ENCODE data around the gene NOTCH3.

Gene NOTCH3

DNA sequence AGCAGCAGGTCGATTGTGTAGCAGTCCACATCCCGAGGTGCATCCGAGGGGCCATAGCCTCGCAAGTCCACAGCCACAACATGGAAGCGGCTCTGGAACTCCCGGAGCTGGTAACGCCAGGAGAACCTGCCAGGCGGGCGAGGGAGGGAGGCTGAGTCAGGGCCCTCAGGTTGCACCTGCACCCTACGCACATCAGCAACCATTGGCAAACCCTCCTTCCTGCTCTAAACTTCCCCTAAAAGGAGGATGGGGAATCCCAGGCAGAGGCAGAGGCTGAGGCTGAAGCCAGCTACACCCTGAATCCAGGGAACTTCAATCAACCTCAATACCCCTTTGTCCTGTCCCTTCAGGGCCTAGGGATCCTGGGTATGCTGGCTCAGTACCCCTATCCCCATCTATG lies 30.5 kb upstream of the NOTCH3 start:
- no peak overlapping the region for H3K4me3 ChIP-seq (ENCODE audit: low read length)

DNA sequence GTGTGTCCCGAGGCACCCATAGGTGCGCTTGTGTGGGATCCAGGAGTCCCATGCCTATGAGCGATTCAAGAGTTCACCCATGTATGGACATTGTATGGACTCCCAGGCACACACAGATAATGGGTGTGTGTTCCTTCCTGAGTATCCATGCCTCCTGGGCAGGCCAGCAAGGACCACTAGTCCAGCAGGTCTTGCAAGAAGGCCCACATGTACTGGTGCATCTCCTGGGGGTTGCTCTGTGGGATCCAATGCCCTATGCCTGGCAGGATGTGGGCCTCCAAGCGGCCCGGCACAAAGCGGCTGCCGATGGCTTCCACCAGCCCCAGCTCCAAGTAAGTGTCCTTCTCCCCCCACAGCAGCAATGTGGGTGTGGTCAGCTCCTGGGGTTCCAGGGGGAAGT lies 26.5 kb upstream of the NOTCH3 start:
- no peak overlapping the region for H4K8ac ChIP-seq (ENCODE audit: low read depth, low read length)
- H3K79me1 ChIP-seq (ENCODE audit: low read length) = peaks cover 2% of the 10 kb centered on the region
- no peak for DNase-seq
- H3K18ac ChIP-seq (ENCODE audit: low read length) = no peak overlapping the region
- no peak overlapping the region for H2BK15ac ChIP-seq (replicated peaks; ENCODE audit: low read depth)
- WGBS (ENCODE audit: extremely low coverage, insufficient coverage, low lambda C conversion rate) = no CpG with 5 or more reads among the region's 7 CpGs
- no peak overlapping the region for H3K27ac ChIP-seq (ENCODE audit: low read depth, low read length)
- no peak overlapping the region for H3K23ac ChIP-seq (ENCODE audit: low read length)
- H3K36me3 ChIP-seq (ENCODE audit: control insufficient read depth, insufficient read depth, low read length) = no peaks in the 10 kb centered on the region
- H3K4me2 ChIP-seq (ENCODE audit: low read length) = no peak overlapping the region
- H3K27me3 ChIP-seq (ENCODE audit: insufficient read depth, low read length, poor library complexity) = no peaks in the 10 kb centered on the region
- H3K4me1 ChIP-seq (ENCODE audit: control insufficient read depth, low read depth, low read length) = no peaks in the 10 kb centered on the region
- no peak overlapping the region for H4K5ac ChIP-seq (ENCODE audit: low read length)
- H3K4me3 ChIP-seq (ENCODE audit: low read length) = no peak overlapping the region
- H3K9ac ChIP-seq (ENCODE audit: low read length) = no peak overlapping the region
- H3K79me2 ChIP-seq (ENCODE audit: control insufficient read depth, insufficient read depth, low read length) = no peaks in the 10 kb centered on the region
- H3K56ac ChIP-seq (ENCODE audit: low read length) = no peak overlapping the region
- no peak overlapping the region for H2BK120ac ChIP-seq (ENCODE audit: low read depth, low read length)
- H3K4ac ChIP-seq (ENCODE audit: low read depth, low read length) = no peak overlapping the region
- H2AK5ac ChIP-seq (ENCODE audit: low read length) = no peak overlapping the region
- H2BK5ac ChIP-seq (ENCODE audit: low read length) = no peak overlapping the region

More for the DNA sequence above, 30.5 kb upstream of the NOTCH3 start:
- H3K36me3 ChIP-seq (ENCODE audit: control insufficient read depth, insufficient read depth, low read length) = no peaks in the 10 kb centered on the region
- peaks cover 2% of the 10 kb centered on the region for H3K79me1 ChIP-seq (ENCODE audit: low read length)
- no peaks in the 10 kb centered on the region for H3K79me2 ChIP-seq (ENCODE audit: control insufficient read depth, insufficient read depth, low read length)
- H3K9ac ChIP-seq (ENCODE audit: low read length) = peak overlapping the region; percentile 77
- no peaks in the 10 kb centered on the region for H3K4me1 ChIP-seq (ENCODE audit: control insufficient read depth, low read depth, low read length)
- no peak for DNase-seq
- H2BK5ac ChIP-seq (ENCODE audit: low read length) = no peak overlapping the region
- no peak overlapping the region for H3K23ac ChIP-seq (ENCODE audit: low read length)
- no peak overlapping the region for H2BK120ac ChIP-seq (ENCODE audit: low read depth, low read length)
- no CpG with 5 or more reads among the region's 10 CpGs for WGBS (ENCODE audit: extremely low coverage, insufficient coverage, low lambda C conversion rate)
- H4K8ac ChIP-seq (ENCODE audit: low read depth, low read length) = no peak overlapping the region
- H3K56ac ChIP-seq (ENCODE audit: low read length) = peak overlapping the region; percentile 89
- peak overlapping the region; percentile 70 for H3K4me2 ChIP-seq (ENCODE audit: low read length)
- H3K4ac ChIP-seq (ENCODE audit: low read depth, low read length) = no peak overlapping the region
- H2AK5ac ChIP-seq (ENCODE audit: low read length) = no peak overlapping the region
- H3K27ac ChIP-seq (ENCODE audit: low read depth, low read length) = no peak overlapping the region
- H2BK15ac ChIP-seq (replicated peaks; ENCODE audit: low read depth) = no peak overlapping the region
- no peaks in the 10 kb centered on the region for H3K27me3 ChIP-seq (ENCODE audit: insufficient read depth, low read length, poor library complexity)
- H4K5ac ChIP-seq (ENCODE audit: low read length) = no peak overlapping the region
- no peak overlapping the region for H3K18ac ChIP-seq (ENCODE audit: low read length)

DNA sequence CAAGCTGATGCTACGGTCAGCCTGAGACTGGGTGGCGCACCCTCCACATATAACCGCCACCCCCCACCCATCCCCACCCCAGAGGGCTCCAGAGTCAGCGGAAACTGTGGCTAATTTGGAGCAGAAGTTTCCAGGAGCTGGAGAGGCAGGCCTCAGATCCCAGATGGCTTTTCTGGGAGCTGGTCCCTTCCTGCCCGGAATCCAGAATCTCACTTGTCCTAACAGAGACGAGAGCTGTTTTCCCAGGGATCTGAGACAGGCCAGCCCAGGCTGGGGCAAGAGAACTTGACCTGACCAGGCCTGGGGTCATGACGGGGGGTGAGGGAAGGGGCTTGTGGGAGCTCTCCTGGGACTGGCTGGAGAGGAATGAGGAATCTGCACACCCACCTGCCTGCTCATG lies 25.0 kb upstream of the NOTCH3 start:
- no peaks in the 10 kb centered on the region for H3K4me1 ChIP-seq (ENCODE audit: control insufficient read depth, low read depth, low read length)
- no peak overlapping the region for H4K8ac ChIP-seq (ENCODE audit: low read depth, low read length)
- no peaks in the 10 kb centered on the region for H3K79me2 ChIP-seq (ENCODE audit: control insufficient read depth, insufficient read depth, low read length)
- DNase-seq = no peak
- no peak overlapping the region for H3K27ac ChIP-seq (ENCODE audit: low read depth, low read length)
- no peak overlapping the region for H3K9ac ChIP-seq (ENCODE audit: low read length)
- no peak overlapping the region for H3K4me2 ChIP-seq (ENCODE audit: low read length)
- H3K4me3 ChIP-seq (ENCODE audit: low read length) = no peak overlapping the region
- H2BK120ac ChIP-seq (ENCODE audit: low read depth, low read length) = no peak overlapping the region
- H3K27me3 ChIP-seq (ENCODE audit: insufficient read depth, low read length, poor library complexity) = no peaks in the 10 kb centered on the region
- H3K4ac ChIP-seq (ENCODE audit: low read depth, low read length) = no peak overlapping the region
- no peak overlapping the region for H2AK5ac ChIP-seq (ENCODE audit: low read length)
- H3K56ac ChIP-seq (ENCODE audit: low read length) = no peak overlapping the region
- no peaks in the 10 kb centered on the region for H3K79me1 ChIP-seq (ENCODE audit: low read length)
- H4K5ac ChIP-seq (ENCODE audit: low read length) = no peak overlapping the region
- H3K36me3 ChIP-seq (ENCODE audit: control insufficient read depth, insufficient read depth, low read length) = no peaks in the 10 kb centered on the region
- H3K18ac ChIP-seq (ENCODE audit: low read length) = no peak overlapping the region
- no peak overlapping the region for H2BK15ac ChIP-seq (replicated peaks; ENCODE audit: low read depth)
- no peak overlapping the region for H3K23ac ChIP-seq (ENCODE audit: low read length)
- no CpG with 5 or more reads among the region's 7 CpGs for WGBS (ENCODE audit: extremely low coverage, insufficient coverage, low lambda C conversion rate)
- H2BK5ac ChIP-seq (ENCODE audit: low read length) = no peak overlapping the region

DNA sequence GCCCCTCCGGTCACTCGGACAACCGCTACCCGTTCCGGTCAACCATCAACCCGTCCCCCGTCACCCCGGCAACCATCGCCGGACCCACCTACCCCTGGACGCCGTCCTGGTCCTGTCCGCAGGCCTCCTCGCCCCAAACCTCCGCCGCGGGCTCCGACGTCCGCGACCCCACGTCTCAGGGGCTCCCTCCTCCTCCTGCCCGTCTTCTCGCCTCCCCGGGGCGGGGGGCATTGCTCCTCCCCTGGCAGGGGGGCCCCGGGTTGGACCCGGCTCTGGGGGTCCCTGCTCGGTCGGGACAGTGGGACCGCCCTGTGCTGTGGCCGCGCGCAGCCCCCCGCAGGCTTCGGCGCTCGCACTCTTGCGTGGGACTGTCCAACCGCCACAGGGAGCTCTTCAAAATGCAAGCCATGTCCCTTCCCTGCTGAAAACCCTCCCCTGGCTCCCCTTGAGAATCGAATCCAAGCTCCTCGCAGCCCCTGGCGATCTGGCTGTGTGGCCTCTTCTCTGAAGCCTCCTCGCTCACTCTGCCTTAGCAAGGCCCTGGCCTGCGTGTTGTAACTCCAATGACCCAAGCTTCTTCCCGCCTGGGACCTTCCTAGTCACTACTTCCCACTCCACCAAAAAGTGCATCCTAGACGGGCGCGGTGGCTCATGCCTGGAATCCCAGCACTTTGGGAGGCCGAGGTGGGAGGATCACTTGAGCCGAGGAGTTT lies 23.0 kb upstream of the NOTCH3 start:
- Histone ChIP-seq H3K36me3 (ENCODE audit: control insufficient read depth, insufficient read depth, low read length) (no peaks in the 10 kb centered on the region), H3K18ac (ENCODE audit: low read length) (no peak overlapping the region), H2BK5ac (ENCODE audit: low read length) (no peak overlapping the region), H3K4me3 (ENCODE audit: low read length) (peak overlapping the region; percentile 50), H3K27ac (ENCODE audit: low read depth, low read length) (no peak overlapping the region), H2BK15ac (replicated peaks; ENCODE audit: low read depth) (no peak overlapping the region), H4K8ac (ENCODE audit: low read depth, low read length) (no peak overlapping the region), H2BK120ac (ENCODE audit: low read depth, low read length) (no peak overlapping the region), H3K4ac (ENCODE audit: low read depth, low read length) (no peak overlapping the region), H3K56ac (ENCODE audit: low read length) (peak overlapping the region; percentile 87), H3K27me3 (ENCODE audit: insufficient read depth, low read length, poor library complexity) (no peaks in the 10 kb centered on the region), H3K4me2 (ENCODE audit: low read length) (peak overlapping the region; percentile 81), H3K9ac (ENCODE audit: low read length) (peak overlapping the region; percentile 64), H3K23ac (ENCODE audit: low read length) (no peak overlapping the region), H2AK5ac (ENCODE audit: low read length) (no peak overlapping the region), H3K79me1 (ENCODE audit: low read length) (no peaks in the 10 kb centered on the region), H3K4me1 (ENCODE audit: control insufficient read depth, low read depth, low read length) (no peaks in the 10 kb centered on the region), H3K79me2 (ENCODE audit: control insufficient read depth, insufficient read depth, low read length) (no peaks in the 10 kb centered on the region), H4K5ac (ENCODE audit: low read length) (no peak overlapping the region)
- peak; percentile 47 for DNase-seq
- no CpG with 5 or more reads among the region's 51 CpGs for WGBS (ENCODE audit: extremely low coverage, insufficient coverage, low lambda C conversion rate)

DNA sequence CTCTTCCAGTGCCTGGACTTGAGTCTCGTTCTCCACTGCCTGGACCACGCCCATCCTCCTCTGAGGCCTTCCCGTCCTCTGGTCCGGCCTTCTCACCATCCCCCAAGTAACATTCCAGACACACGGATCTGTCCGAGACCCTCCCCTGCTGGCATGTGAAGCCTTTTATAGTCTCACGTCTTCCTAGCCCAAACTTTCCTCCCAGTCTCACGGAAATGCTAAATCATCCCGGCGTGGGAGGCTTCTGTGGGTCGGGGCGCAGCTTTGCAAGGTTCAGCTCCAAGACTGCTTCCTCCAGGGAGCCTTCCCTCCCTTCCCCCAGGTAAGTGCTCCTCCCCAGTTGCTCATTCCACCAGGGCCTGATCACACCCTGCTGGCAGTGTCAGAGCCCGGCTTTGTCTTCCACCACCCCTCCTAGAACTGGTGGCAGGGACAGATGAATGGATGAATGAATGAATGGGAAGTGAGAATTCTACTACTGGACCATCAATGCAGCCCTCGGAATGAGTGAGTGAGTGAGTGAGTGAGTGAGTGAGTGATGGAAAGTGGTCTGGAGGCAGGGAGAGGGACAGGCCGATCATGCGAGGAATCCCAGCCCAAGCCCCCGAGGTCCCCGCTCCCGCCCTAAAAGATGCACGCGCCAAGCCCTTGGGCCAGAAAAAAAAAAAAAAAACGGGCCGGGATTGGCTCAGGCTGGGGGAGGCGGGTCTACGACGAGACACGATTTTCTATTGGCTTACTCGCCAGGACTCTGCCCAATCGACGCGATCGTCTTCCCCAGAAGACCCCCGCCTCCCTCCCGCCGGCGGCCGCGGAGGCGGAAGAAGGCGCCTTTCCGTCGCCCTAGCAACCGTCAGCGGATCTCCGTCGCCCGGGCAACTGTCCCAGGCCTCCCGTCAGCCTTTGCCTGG lies 22.2 kb upstream of the NOTCH3 start:
- H2BK15ac ChIP-seq (replicated peaks; ENCODE audit: low read depth) = no peak overlapping the region
- no peaks in the 10 kb centered on the region for H3K27me3 ChIP-seq (ENCODE audit: insufficient read depth, low read length, poor library complexity)
- no peaks in the 10 kb centered on the region for H3K79me1 ChIP-seq (ENCODE audit: low read length)
- no peaks in the 10 kb centered on the region for H3K4me1 ChIP-seq (ENCODE audit: control insufficient read depth, low read depth, low read length)
- peak; percentile 99 for DNase-seq
- peak overlapping the region; percentile 50 for H3K4me3 ChIP-seq (ENCODE audit: low read length)
- H4K8ac ChIP-seq (ENCODE audit: low read depth, low read length) = no peak overlapping the region
- no peak overlapping the region for H3K4ac ChIP-seq (ENCODE audit: low read depth, low read length)
- no peak overlapping the region for H4K5ac ChIP-seq (ENCODE audit: low read length)
- H2BK5ac ChIP-seq (ENCODE audit: low read length) = peak overlapping the region; percentile 74
- no peak overlapping the region for H2AK5ac ChIP-seq (ENCODE audit: low read length)
- H2BK120ac ChIP-seq (ENCODE audit: low read depth, low read length) = no peak overlapping the region
- peak overlapping the region; percentile 77 for H3K9ac ChIP-seq (ENCODE audit: low read length)
- no peaks in the 10 kb centered on the region for H3K36me3 ChIP-seq (ENCODE audit: control insufficient read depth, insufficient read depth, low read length)
- no CpG with 5 or more reads among the region's 48 CpGs for WGBS (ENCODE audit: extremely low coverage, insufficient coverage, low lambda C conversion rate)
- peak overlapping the region; percentile 92 for H3K56ac ChIP-seq (ENCODE audit: low read length)
- no peak overlapping the region for H3K18ac ChIP-seq (ENCODE audit: low read length)
- H3K4me2 ChIP-seq (ENCODE audit: low read length) = peak overlapping the region; percentile 96
- peak overlapping the region; percentile 81 for H3K27ac ChIP-seq (ENCODE audit: low read depth, low read length)
- H3K23ac ChIP-seq (ENCODE audit: low read length) = peak overlapping the region; percentile 30
- no peaks in the 10 kb centered on the region for H3K79me2 ChIP-seq (ENCODE audit: control insufficient read depth, insufficient read depth, low read length)

All from mesendoderm (in vitro differentiated cells).